ENCODE data around the gene DCUN1D5.

The DCUN1D5 gene

DNA sequence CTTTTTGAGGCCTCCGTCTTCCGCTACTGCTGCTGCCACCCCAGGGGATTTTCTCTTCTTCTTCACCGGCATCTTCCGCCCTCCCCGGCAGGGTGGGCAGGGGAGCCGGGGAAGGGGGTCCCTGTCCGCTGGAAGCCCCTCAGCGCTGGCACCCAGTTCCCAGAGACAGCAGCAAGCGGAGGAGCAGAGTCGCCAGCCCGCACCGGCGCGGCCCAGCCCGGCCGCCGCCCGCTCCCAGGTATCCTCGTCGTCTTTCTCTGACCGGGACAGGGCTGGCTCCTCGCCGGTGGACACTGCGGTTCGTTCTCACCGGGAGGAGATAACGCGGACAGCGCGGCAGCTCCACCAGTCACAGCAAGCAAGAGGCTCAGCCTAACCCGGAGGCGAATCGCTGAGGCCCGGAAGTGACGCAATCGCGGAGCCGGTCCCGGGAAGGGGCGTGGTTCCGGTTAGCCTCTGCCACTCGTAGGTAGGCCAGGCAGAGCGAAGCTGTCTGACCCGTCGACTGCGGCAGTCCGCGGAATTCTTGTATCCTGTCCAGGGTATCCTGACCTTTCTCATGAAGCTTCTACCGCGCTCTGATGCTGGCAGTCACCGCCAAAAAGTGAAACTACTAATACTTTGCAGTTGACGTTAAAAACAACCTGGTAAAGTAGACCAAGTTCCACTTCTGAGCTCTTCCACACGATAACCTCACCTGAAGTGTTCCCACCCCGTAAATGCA, at the start of gene DCUN1D5:
DCUN1D5 (minus strand) TSS at position 360 of the 724 bp plus-strand sequence; CDS start at position 72, 288 bp downstream.
- DNase-seq (ENCODE audit: low read depth in 2 of 2, low spot score in 1 of 2) = peak; percentile 90 to 95

DNA sequence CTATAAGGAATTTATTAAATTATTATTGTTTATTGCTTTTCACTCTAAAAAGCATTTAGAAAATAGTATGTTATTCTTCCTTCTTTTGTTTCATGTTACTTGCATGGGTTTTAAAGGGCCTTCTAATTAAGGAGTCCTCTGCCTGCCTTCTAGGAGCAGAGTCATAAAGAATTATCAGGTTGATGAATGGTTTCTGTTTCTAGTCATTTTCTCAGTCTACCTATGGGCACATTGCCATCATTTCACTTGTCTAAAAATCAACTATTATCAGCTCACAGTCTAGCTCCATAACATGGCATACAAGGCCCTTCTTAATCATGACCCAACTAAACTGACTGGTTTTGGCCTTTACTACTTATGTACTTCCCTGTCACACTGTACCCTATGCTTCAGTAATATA, 33.5 kb upstream of the DCUN1D5 start:
- DNase-seq (ENCODE audit: low read depth in 2 of 2, low spot score in 1 of 2) = no peak

DNA sequence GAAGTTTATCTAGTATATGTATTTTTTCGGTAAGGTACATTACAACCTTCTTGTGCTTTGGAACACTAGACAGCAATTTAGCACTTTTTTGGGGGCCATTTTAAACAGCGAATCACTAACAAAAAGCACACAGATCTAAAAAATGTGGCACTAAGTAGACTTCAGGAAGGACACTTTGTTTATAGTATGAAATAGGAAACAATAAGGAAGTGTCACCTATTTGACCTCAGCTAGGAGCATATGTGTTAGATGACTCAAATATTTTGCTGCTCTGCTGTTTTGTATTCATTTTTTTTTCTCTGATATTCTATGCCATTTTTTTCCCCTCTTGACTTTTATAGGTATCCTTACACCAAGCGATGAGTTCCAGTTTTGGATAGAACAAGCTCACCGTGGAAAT, 22.9 kb upstream of the DCUN1D5 start:
- DNase-seq (ENCODE audit: low read depth in 2 of 2, low spot score in 1 of 2) = no peak

DNA sequence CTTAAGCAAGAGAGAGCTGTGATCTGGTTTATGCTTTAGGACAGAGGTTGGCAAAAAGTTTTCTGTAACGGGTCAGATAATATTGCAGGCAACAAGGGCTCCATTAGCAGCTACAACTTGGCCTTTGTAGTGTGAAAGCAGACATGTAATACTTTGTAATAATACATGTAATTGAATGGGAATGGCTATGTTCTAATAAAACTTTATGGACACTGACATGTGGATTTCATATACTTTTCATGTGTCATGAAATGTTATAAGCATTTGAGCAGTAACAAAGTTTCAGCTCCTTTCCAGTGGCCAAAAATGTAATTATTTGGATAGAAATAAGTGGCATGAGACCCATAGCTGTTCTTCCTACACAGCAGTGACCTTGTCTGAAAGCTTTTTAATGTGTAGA, 20.4 kb upstream of the DCUN1D5 start:
- no peak for DNase-seq (ENCODE audit: low read depth in 2 of 2, low spot score in 1 of 2)

DNA sequence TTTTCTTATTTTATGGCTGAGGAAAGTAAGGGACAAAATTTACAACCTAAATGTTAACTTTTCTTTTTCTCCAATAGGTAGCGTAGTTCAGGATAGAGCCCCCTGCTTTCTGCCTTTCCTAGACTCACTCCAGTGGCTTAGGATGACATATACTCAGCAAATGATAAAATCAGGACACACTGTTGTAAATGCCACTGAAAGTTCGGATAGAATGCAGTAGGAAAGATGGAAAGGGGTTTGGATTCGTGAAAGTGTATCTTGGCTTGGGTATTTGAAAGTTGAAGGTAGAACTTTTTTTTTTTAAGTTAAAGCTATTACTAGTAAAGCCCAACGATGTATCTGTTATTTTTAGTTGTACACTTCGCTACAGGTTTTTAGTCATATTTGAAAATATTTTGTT, 19.4 kb upstream of the DCUN1D5 start:
- no peak for DNase-seq (ENCODE audit: low read depth in 2 of 2, low spot score in 1 of 2)

DNA sequence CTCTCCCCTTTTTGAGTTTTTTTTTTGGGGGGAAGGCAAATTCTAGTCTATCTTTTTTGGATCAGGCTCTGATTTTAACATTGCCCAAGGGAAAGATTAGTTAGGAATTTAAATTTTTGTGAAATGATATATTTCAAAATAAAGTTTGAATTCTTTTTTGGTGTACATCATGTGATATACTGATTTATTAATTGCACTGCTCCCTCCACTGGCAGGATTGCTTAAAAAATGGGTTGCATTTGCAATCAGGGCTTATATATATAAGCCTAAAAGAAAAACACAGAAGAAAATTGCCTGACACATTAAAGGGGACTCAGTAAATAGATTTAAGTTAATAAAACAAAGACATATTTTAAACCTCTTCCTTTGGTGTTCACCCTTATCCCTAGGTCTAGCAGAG, 18.4 kb upstream of the DCUN1D5 start:
- no peak for DNase-seq (ENCODE audit: low read depth in 2 of 2, low spot score in 1 of 2)

DNA sequence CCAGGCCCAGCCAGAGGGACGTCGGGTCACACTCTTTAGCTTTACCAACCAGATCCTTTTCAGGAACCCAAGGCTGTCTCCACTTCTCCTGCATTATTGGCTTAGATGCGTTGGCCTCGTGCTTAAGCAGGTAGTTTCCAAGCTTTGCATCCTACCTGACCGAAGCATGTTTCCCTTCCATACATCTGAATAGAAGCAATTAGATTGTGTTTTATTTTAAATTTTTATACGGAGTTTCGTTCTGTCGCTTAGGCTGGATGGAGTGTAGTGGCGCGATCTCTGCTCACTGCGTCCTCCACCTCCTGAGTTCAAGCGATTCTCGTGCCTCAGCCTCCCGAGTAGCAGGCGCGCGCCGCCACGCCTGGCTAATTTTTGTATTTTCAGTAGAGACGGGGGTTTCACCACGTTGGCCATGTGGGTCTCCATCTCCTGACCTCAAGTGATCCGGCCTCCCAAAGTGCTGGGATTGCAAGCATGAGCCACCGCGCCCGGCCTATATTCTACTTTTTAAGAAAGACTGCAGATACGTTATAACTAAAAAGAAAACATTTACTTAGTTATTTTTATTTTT, 17.9 kb upstream of the DCUN1D5 start:
- no peak for DNase-seq (ENCODE audit: low read depth in 2 of 2, low spot score in 1 of 2)

DNA sequence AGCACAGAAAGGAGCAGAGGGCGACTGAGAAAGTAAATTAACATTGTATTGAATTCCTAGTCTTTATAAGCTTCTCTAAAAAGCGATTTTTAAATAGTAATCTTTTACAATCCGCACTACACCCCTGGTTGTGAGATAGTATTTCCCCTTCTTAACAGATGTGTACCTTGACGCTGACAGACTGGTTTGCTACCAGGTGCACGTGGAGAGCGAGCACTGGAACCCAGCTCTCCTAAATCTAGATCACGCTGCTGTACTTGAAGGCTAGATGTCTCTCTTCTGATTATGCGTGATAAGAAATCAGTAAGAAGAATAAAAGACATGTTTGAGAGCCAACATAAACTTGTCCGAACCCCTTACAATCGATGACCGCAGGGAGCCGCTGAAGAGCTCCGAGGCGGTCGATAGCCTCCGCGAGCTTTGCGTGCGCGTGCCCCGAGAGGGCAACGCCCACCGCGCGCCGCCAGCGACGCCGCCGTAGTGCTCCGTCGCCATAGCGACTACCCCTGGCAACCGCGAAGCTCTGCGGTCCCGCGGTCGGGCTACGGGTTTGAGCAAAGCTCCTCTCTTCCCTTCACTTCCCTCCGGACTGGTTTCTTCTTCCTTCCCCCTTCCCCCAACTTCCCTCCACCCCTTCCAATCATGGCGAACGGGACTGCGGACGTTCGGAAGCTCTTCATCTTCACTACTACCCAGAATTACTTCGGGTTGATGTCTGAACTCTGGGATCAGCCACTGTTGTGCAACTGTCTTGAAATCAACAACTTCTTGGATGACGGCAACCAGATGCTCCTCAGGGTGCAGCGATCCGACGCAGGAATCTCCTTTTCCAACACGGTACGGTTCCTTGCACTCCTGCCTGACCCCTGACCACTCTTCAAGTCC, 17.2 kb upstream of the DCUN1D5 start, which contains the start of gene DYNC2H1:
DYNC2H1 (plus strand) TSS at position 494 of the 885 bp plus-strand sequence; CDS start at position 643, 149 bp downstream.
- peak; percentile 69 to 76 for DNase-seq (ENCODE audit: low read depth in 2 of 2, low spot score in 1 of 2)

DNA sequence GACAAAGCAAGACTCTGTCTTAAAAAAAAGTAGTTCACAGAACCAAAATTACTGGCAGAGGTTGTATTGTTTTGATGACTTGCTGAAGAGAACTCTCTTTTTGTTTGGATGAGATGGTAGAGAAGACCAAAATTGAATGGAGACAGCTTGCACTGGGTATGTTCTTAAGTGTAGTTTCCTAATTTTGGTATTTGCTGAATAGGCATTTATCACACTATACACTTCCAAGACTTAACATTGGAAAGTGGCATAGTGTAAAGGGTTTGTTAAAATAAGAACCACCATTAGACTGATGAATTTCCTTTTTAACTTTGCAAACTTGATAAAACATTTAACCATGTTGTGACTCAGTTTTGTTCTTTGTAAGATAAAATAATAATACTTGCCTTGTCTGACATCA, 5.3 kb upstream of the DCUN1D5 start:
- no peak for DNase-seq (ENCODE audit: low read depth in 2 of 2, low spot score in 1 of 2)

DNA sequence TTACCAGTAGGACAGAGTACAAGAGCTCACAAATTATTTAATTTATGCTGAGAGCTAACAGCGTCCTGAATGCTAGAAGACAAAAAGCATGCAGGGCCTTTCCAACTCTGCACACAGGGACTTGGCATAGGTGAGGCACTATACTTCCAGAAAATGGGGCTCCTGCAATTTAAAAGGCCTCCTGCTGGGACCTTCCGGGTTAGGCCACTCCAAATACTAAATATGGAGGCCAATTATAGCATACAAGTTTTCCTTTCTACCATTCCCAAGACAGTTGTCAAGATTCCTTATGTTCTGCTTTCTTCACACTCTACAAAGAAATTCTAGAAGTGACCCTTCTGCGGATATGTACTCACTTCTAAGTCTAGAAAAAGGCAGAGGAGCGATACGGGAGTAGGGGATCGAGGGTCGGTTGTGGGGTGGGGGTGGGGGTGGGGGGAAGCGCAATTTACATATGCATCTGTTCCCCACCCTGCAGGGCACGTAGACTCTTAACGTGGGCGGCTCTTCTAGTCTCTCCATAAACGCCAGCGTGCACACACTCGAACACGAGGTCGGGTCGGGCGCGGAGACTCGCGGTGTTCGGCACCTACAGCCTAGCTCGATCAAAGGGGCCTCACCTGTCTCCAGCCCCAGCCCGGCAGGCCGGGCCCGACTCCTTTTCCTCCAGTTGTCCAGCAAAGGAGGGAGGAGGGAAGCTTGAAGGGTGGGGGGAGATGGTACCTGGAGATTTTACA, 728 bp downstream of the DCUN1D5 start:
- no peak for DNase-seq (ENCODE audit: low read depth in 2 of 2, low spot score in 1 of 2)

DNA sequence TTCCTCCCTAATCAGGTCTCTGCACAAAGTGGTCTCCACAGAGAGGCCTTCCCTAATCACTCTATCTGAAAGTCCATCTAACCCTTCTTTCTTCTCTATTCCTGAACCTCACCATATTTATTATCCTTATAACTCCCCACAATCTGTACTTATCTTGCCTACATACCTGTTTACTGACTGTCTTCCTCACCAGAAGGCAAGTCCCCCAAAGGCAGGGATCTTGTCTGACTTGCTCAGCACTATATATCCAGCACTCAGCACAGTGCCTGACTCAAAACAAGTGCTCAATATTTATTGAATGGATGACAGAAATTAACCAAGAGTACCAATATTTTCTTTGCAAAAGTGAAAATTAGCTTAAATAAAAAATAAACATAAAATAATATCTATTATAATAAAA, 5.5 kb downstream of the DCUN1D5 start:
- no peak for DNase-seq (ENCODE audit: low read depth in 2 of 2, low spot score in 1 of 2)

DNA sequence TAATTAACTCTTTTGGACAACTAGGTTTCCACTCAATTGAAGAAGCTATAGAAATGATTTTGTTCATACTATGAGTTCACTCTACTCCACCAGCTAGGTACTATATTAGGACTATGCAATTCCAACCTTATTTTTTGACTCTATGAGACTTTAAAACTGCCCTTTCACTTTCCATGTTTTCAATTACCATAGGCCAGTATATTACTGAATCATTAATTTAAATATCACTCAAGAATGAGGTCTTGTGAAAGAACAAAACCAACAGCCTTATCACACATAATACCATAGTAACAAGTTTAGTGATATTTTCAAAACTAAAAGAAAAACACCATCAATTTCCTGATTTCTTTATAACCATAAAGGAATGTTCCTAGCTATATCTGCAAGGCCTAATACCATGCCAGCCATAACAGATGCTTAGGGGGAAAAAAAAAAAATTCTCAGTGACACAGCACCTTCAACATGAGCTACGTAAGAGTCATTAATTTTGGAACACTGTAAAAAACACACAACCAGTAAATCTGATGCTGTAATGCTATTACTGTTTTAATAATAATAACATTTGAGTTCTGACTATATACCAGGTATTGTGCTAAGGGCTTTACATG, 6.1 kb downstream of the DCUN1D5 start:
- DNase-seq (ENCODE audit: low read depth in 2 of 2, low spot score in 1 of 2) = no peak

DNA sequence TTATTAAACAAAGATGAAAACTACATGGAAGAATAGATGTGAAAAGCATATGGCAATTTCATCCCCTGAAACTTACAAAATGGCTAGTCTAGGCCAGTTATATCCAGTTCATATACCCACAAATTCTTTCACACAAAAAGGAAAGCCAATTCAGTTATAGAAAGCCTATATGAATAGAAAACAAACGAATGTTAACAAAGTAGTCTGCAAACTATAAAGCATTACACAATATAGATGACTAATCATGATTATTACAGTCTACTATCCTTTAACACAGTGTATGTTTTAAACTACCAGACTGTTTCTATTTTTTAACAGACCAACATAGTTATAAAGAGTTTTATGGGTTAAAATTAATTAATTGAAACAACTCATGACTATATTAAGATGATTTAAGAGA, 12.1 kb downstream of the DCUN1D5 start:
- no peak for DNase-seq (ENCODE audit: low read depth in 2 of 2, low spot score in 1 of 2)

DNA sequence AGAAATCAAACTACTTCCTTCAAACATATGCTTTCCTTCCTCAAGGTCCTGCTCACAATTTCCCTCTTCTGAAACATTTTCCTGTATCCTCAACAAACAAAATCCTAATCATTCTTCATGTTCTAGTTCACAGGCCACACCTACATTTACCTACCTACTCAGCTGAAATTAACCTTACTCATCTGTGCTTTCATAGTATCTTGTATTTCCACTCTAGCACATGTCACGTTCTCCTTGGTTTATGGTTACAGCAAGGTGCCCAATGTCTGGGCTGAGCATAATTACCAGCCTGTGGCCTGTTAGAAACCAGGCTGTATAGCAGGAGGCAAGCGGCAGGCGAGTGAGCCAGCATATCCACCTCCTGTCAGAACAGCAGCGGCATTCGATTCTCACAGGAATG, 13.2 kb downstream of the DCUN1D5 start:
- no peak for DNase-seq (ENCODE audit: low read depth in 2 of 2, low spot score in 1 of 2)

DNA sequence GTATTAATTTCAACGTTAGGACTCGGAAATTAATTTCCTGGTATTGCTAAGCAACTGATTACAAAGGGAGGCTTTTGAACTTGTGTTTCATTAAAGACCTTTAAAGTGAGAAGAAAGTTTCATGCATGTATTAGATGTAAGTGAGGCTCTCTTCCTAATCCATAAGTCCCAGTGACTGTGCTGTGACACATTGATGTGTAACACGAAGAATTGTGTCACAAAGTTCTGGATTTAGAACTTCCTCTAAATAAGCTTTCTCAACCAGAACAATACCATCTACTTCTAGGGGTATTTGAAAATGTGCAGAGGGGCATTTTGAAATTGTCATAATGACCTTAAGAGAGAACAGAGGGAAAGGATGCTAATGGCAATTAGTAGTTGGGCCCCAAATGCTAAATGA, 14.4 kb downstream of the DCUN1D5 start:
- no peak for DNase-seq (ENCODE audit: low read depth in 2 of 2, low spot score in 1 of 2)

DNA sequence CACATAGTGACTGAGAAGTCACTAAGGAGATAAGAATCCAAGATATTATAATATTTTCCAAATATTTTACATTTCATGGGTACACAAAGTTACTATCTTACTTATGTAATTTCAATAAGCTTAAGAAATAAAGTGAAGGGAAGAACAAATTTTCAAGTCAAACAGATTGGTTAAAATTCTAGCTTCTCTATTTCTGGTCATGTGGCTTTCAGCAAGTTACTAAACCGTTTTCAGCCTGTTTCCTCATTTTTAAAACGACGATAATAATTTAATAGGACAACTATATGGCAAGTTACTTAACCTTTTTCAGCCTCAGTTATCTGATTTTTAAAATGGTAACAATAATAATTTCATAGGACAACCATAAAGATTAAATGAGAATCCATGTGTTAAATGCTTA, 15.6 kb downstream of the DCUN1D5 start:
- DNase-seq (ENCODE audit: low read depth in 2 of 2, low spot score in 1 of 2) = no peak

DNA sequence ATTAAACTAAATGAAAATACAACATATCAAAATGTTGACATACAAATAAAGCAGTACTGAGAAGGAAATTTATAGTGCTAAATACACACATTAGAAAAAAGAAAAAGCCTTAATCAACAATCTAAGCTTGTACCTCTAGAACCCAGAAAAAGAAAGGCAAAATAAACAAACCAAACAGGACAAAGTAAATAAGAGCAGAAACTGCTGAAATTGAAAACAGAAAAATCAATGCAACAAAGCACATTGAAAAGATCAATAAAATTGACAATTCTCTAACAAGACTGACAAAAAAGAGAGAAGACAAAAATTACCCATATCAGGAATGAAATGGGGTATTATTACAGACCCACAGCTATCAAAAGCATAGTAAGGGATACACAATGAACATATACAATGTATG, 21.0 kb downstream of the DCUN1D5 start:
- DNase-seq (ENCODE audit: low read depth in 2 of 2, low spot score in 1 of 2) = no peak

DNA sequence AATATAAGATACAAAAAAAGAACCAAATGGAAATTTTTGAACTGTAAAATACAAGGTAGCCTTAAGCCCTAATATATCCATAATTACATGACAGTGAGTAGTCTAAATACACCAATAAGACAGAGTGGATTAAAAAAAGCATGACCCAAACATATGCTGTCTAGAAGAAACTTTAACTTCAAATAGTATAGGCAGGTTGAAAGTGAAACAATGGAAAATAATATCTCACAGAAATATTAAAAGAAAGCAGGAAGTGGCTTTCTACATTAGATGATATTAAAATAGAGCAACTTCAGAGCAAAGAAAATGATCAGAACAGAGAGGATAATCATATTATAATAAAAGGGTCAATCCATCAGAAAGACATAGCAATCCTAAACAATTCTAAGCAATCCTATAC, 21.8 kb downstream of the DCUN1D5 start:
- DNase-seq (ENCODE audit: low read depth in 2 of 2, low spot score in 1 of 2) = no peak

DNA sequence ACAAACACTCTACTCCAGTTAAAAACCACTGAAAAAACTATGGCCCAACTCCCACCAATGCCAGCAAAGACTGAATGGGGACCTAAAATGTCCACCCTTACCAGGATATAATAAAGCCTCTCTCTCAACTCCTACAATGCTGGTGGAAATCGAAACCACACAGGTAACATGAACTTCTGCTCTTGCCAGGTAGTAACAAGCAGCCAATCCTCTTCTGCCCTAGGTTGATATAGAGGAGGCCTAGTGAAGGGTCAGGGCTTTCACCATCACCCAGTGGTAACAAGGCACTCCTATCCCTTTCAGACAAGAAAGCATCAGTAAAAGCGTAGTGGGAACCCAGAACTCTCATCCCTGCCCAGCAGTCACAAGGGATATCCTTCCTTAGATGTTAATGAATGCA, 22.6 kb downstream of the DCUN1D5 start:
- no peak for DNase-seq (ENCODE audit: low read depth in 2 of 2, low spot score in 1 of 2)

DNA sequence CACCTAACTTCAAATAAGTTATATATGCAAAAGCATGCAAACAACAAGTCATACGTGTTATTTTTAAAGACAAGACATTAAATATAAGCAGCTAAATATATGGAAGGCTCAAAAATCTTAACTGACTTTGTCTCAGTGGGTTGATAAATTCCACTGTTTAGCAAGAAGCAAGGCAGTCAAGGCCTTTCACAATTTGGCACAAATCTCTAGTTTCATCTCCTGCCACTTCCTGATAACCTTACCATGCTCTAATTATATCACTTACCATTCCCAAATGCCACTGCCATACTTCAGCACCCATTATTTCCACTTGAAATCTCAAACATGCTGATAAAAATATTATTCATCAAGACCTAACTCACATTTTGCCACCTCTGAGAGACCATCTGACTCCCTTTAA, 24.8 kb downstream of the DCUN1D5 start:
- DNase-seq (ENCODE audit: low read depth in 2 of 2, low spot score in 1 of 2) = no peak

DNA sequence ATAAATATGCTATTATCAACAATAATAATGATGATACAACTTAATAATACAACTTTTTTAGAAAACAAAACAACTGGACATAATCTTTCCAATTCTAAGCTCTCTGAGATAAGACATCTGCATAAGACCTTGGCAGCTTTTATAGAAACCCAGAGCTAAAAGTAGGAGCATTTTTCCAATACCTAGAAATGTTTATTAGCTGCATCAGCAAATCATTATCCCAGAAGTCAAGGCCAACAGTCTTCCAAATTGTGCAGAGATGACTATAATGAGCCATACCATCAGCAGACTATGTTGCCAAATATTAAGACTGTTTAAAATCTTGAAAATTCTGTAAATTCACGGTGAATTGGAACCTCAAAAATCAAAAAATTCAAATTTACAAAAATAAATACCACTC, 30.3 kb downstream of the DCUN1D5 start:
- DNase-seq (ENCODE audit: low read depth in 2 of 2, low spot score in 1 of 2) = no peak
